Ascending aorta (tissue), 2 donors: ENCODE results near the gene IL22RA1. TPM values are rescaled to one million over a fixed set of nuclear protein-coding genes. Genes with fewer than 3 reads are reported as not detected.

Experiments
- DNase-seq, 2 donors: peaks; one replicate each; pipeline ENCODE4 v3.0.0-alpha.2; 2019; ENCODE audit warnings: low spot score in 2 of 2
- H3K27ac ChIP-seq, 2 donors: fragments of 200-600 bp; sonication (generic); one replicate each; pipeline ENCODE4 v1.5.1; 2016 to 2017; ENCODE audit warnings: mild to moderate bottlenecking in 1 of 2
- H3K27me3 ChIP-seq: fragments of 200-600 bp; sonication (generic); one replicate; pipeline ENCODE4 v1.5.1; 2017
- H3K36me3 ChIP-seq, 2 donors: fragments of 200-600 bp; sonication (generic); one replicate each; pipeline ENCODE4 v1.5.1; 2016
- H3K4me1 ChIP-seq, 2 donors: fragments of 200-600 bp; sonication (generic); one replicate each; pipeline ENCODE4 v1.5.1; 2016 to 2017; ENCODE audit warnings: mild to moderate bottlenecking in 1 of 2
- H3K4me3 ChIP-seq, 2 donors: fragments of 200-600 bp; sonication (generic); one replicate each; pipeline ENCODE4 v1.5.1; 2016 to 2017; ENCODE audit warnings: mild to moderate bottlenecking in 1 of 2
- H3K9me3 ChIP-seq, 2 donors: fragments of 200-600 bp; sonication (generic); one replicate each; pipeline ENCODE4 v1.5.1; 2016
- intact Hi-C: fragments of 100-400 bp; cut with DNase I; formaldehyde crosslinking; loops from one replicate; pipeline ENCODE4 v1.15.1; 2023
- total RNA-seq: library from RNA; depleted of rRNA; stranded (reverse); fragments of >200 nt; gene quantifications from one replicate; pipeline ENCODE4 v1.1.0, GENCODE V29; 2016
- TF ChIP-seq, protein P1 (sequence below), 3 experiments: fragments of 200-600 bp in 2 of 3; fragments of 450-650 bp in 1 of 3; sonication (generic) in 2 of 3; IDR thresholded peaks; one replicate each; pipeline ENCODE4 v1.5.1; 2016 to 2019; ENCODE audit warnings: antibody characterized with exemption in 3 of 3, mild to moderate bottlenecking in 1 of 3, moderate library complexity in 1 of 3

IL22RA1 gene
- total RNA-seq, 1 donor from 2014 or later, result not detected

DNA sequence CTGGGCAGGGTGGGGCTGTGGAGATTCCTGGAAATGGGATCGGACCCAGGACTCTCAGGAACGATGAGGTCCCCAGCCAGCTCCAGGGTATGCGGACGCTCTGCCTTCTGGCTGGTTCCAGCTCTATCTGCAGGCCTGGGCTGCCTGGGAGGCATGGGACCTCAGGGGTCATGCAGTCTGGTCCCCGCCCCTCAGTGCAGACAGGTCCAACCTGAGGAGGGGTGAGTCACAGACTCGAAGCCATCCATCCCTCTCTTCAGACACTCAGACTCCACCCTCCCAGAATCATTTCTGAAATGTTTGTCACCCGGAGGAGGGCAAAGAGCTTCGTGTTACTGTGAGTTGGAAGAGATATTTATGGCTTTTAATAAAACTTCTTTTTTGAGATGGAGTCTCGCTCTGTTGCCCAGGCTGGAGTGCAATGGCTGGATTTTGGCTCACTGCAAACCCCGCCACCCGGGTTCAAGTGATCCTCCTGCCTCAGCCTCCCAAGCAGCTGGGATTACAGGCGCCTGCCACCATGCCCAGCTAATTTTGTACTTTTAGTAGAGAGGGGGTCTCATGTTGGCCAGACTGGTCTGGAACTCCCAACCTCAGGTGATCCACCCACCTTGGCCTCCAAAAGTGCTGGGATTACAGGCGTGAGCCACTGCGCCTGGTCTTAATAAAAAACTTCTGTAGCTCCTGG, 25.1 kb downstream of the IL22RA1 start:
- Histone ChIP-seq H3K4me3 (no peak overlapping the region), H3K27me3 (no peaks in the 10 kb centered on the region), H3K27ac (no peak overlapping the region), H3K9me3 (no peaks in the 10 kb centered on the region), H3K36me3 (no peaks in the 10 kb centered on the region), H3K4me1 (peaks cover 0 to 4% of the 10 kb centered on the region in 2 donors)
- TF ChIP-seq, protein P1, sequence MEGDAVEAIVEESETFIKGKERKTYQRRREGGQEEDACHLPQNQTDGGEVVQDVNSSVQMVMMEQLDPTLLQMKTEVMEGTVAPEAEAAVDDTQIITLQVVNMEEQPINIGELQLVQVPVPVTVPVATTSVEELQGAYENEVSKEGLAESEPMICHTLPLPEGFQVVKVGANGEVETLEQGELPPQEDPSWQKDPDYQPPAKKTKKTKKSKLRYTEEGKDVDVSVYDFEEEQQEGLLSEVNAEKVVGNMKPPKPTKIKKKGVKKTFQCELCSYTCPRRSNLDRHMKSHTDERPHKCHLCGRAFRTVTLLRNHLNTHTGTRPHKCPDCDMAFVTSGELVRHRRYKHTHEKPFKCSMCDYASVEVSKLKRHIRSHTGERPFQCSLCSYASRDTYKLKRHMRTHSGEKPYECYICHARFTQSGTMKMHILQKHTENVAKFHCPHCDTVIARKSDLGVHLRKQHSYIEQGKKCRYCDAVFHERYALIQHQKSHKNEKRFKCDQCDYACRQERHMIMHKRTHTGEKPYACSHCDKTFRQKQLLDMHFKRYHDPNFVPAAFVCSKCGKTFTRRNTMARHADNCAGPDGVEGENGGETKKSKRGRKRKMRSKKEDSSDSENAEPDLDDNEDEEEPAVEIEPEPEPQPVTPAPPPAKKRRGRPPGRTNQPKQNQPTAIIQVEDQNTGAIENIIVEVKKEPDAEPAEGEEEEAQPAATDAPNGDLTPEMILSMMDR (IDR thresholded peaks at IDR 0.05), result no peak
- intact Hi-C loops, result loop anchor here (10.0 kb wide), 1 partner anchor 163 kb away; the partner anchor contains the start of gene PNRC2
- DNase-seq, result no peak

DNA sequence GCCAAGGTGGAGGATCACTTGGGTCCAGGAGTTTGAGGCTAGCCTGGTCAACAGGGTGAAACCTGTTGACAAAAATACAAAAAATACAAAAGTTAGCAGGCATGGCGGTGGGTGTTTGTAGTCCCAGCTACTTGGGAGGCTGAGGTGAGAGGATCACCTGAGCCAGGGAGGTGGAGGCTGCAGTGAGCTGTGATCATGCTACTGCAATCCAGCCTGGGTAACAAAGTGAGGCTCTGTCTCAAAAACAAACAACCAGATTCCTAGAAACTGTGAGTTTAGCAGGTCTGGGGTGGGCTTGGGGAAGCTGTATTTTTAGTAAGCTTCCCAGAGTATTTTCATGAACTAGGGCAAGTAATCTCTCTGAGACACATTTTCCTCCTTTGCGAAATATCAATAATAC, 25.8 kb downstream of the IL22RA1 start:
- no peaks in the 10 kb centered on the region for H3K36me3 ChIP-seq
- peaks cover 0 to 7% of the 10 kb centered on the region in 2 donors for H3K4me1 ChIP-seq
- TF ChIP-seq, protein P1 (IDR thresholded peaks at IDR 0.05), result no peak
- H3K27me3 ChIP-seq, result no peaks in the 10 kb centered on the region
- no peak overlapping the region for H3K4me3 ChIP-seq
- H3K27ac ChIP-seq, result no peak overlapping the region
- DNase-seq, result no peak
- intact Hi-C loops, result loop anchor here (10.0 kb wide), 1 partner anchor 162 kb away; the partner anchor contains the start of gene PNRC2
- H3K9me3 ChIP-seq, result no peaks in the 10 kb centered on the region

DNA sequence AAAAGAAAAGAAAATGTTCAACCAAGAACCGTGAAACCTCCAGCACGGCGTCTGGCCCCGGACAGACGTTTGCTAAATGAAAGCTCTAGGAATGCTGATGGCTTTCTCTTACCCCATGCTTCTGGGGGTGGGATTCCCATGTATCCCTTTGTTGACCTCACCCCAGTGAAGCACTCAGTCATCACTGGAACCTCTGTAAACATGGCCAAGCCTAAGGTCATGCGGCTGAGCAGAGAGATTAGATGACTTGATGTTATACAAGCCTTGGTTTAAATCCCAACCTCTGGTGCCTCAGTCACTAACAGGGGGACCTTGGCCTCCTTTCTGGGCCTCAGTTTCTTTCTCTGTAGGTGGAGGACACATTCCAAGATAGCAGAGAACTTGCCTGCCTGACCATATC, 28.2 kb downstream of the IL22RA1 start:
- DNase-seq, result no peak
- Histone ChIP-seq H3K9me3 (no peaks in the 10 kb centered on the region), H3K27ac (no peak overlapping the region), H3K27me3 (no peaks in the 10 kb centered on the region), H3K4me3 (no peak overlapping the region), H3K36me3 (no peaks in the 10 kb centered on the region), H3K4me1 (peaks cover 12 to 22% of the 10 kb centered on the region in 2 donors)
- TF ChIP-seq, protein P1 (IDR thresholded peaks at IDR 0.05), result no peak
- intact Hi-C loops, result loop anchor here (5.0 to 10.0 kb wide), 2 partner anchors 160 to 192 kb away; partner anchors contain the start of gene PNRC2

DNA sequence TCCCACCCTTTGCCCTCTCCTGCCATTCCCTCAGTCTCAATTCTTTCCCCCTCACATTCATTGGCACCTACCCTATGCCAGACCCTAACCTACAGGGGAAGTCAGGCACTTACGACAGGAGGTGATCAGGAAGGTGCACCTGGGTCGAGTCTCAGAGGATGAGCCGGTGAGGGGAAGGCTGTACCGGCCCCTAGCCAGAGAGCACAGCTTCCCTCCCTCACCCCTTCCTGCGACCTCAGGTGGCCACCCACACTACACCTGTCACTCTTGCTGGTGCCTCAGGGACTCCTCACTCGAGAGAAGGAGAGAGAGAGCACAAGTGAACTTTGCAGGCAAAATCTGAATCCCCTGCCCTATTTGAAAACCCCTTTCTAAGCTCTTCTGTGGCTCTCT, 29.3 kb downstream of the IL22RA1 start:
- intact Hi-C loops, result loop anchor here (5.0 to 10.0 kb wide), 2 partner anchors 159 to 191 kb away; partner anchors contain the start of gene PNRC2
- no peak for DNase-seq
- no peaks in the 10 kb centered on the region for H3K36me3 ChIP-seq
- no peak overlapping the region for H3K27ac ChIP-seq
- no peaks in the 10 kb centered on the region for H3K9me3 ChIP-seq
- H3K27me3 ChIP-seq, result no peaks in the 10 kb centered on the region
- peaks cover 12 to 21% of the 10 kb centered on the region in 2 donors for H3K4me1 ChIP-seq
- H3K4me3 ChIP-seq, result no peak overlapping the region
- TF ChIP-seq, protein P1 (IDR thresholded peaks at IDR 0.05), result no peak

DNA sequence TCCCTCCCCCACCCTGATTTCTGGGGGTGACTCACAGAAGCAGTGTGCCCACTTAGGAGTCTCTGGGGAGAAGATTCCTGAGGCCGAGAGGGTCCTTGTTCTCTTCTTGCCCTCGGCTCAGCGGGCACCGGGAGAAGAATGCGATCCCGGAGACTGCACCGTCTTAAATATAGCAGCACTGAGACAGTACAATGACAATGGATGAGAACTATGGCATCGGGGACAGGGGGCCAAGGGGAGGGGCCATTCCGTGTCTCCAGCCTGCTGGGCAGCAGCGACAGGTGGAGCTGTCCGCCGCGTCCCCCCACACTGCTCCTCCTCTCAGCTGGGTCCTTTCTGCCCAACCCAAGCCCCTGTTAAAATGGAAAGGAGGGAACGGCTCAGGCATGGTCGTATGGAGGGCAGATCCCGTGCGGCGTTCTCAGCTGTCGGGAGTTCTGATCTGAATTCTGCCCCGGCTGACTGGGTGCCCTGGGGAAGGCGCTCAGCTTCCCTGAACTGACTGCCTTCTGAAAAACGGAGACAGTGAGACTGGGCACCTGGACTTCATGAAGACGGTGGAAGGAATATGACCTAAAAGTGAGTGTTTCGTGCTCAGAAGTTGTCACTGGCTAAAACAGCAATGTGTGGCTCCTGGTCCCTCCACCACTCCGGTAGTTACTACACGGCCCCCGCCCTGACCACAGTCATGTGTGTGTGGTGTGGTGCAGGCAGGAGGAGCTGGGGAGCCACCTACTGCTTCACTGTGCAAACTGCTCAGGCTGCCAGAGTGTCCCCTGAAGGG, 30.8 kb downstream of the IL22RA1 start, which contains the start of gene MYOM3:
Gene MYOM3 (minus strand): TSS at position 140 of the 784 bp plus-strand sequence. CDS start 3,499 bp downstream, outside the sequence.
- Histone ChIP-seq H3K4me1 (peaks cover 12 to 21% of the 10 kb centered on the region in 2 donors), H3K36me3 (no peaks in the 10 kb centered on the region), H3K27me3 (no peaks in the 10 kb centered on the region), H3K27ac (peak within 1 kb of the TSS; percentile 89 to 96), H3K9me3 (no peaks in the 10 kb centered on the region), H3K4me3 (peak within 1 kb of the TSS; percentile 42 to 57)
- peak; percentile 46 to 88 for DNase-seq
- TF ChIP-seq, protein P1 (IDR thresholded peaks at IDR 0.05), result peak; percentile 66 to 82 (median 73)
- intact Hi-C loops, result loop anchor here (1.0 to 10.0 kb wide), 4 partner anchors 41 to 243 kb away; partner anchors contain the start of genes FUCA1 and PNRC2
